ENCODE measurements around the gene JPT2.

Gene JPT2

GRCh38 chr16:1749152-1750117 lies 71.4 kb downstream of the JPT2 start:
- in situ Hi-C loops (cut with MboI; ENCODE audit: low sequenced_read_pairs) = no loop called here
